MCF 10A (cell line): ENCODE measurements around the gene PFKFB3. TPM values are rescaled to one million over a fixed set of nuclear protein-coding genes. Genes with fewer than 3 reads are reported as not detected.

Experiments used
- BruUV-seq: library from RNA; stranded (reverse); fragments of 400-500 nt; replicated peaks from 2 replicates; lab custom pipeline; 2021; lab: Mats Ljungman, UMichigan
- CTCF ChIA-PET: fragments of 300-600 bp; sonication (Branson Sonifier 250); formaldehyde crosslinking; extraction: SDS; loops from one replicate; lab custom pipeline; 2021; ENCODE audit warnings: antibody characterized with exemption, inconsistent platforms; lab: Yijun Ruan, JAX
- POLR2A ChIA-PET: fragments of 300-600, 350-650 bp; sonication (Branson Sonifier 250); formaldehyde crosslinking; extraction: SDS; loops from one replicate; lab custom pipeline; 2020; ENCODE audit warnings: antibody characterized with exemption, inconsistent platforms; lab: Yijun Ruan, JAX
- DNase-seq: peaks from one replicate; pipeline ENCODE4 v3.0.0-alpha.2; 2018; ENCODE audit not compliant: unreplicated experiment
- H3K27ac Mint-ChIP-seq: one replicate; pipeline ENCODE4 v1.8.0; 2022; ENCODE audit warnings: mild to moderate bottlenecking, low read depth, mixed read lengths; ENCODE audit not compliant: unreplicated experiment
- H3K27me3 Mint-ChIP-seq: one replicate; pipeline ENCODE4 v1.8.0; 2022; ENCODE audit warnings: mixed read lengths; ENCODE audit not compliant: insufficient read depth, unreplicated experiment
- H3K36me3 Mint-ChIP-seq: one replicate; pipeline ENCODE4 v1.8.0; 2022; ENCODE audit warnings: mild to moderate bottlenecking, moderate library complexity, mixed read lengths; ENCODE audit not compliant: insufficient read depth, unreplicated experiment
- H3K4me1 Mint-ChIP-seq: one replicate; pipeline ENCODE4 v1.8.0; 2022; ENCODE audit warnings: mixed read lengths; ENCODE audit not compliant: insufficient read depth, unreplicated experiment
- H3K4me3 Mint-ChIP-seq: one replicate; pipeline ENCODE4 v1.8.0; 2022; ENCODE audit warnings: mild to moderate bottlenecking, moderate library complexity, mixed read lengths; ENCODE audit not compliant: unreplicated experiment
- H3K9me3 Mint-ChIP-seq: one replicate; pipeline ENCODE4 v1.8.0; 2022; ENCODE audit warnings: mixed read lengths; ENCODE audit not compliant: unreplicated experiment
- intact Hi-C: fragments of 100-400 bp; cut with micrococcal nuclease; formaldehyde crosslinking; loops from 2 replicates; pipeline ENCODE4 v1.14.1; 2022
- total RNA-seq: library from RNA; stranded (reverse); gene quantifications from 2 replicates; pipeline ENCODE4 v1.2.3, GENCODE V29; 2022
- TF ChIP-seq, protein P1 (sequence below): fragments of 200-600 bp; IDR thresholded peaks from one replicate; pipeline ENCODE4 v1.8.0; 2022; ENCODE audit warnings: antibody characterized with exemption, mild to moderate bottlenecking; ENCODE audit not compliant: unreplicated experiment

Gene PFKFB3
- total RNA-seq, 1 experiment from 2014 or later, result 15.8 TPM

DNA sequence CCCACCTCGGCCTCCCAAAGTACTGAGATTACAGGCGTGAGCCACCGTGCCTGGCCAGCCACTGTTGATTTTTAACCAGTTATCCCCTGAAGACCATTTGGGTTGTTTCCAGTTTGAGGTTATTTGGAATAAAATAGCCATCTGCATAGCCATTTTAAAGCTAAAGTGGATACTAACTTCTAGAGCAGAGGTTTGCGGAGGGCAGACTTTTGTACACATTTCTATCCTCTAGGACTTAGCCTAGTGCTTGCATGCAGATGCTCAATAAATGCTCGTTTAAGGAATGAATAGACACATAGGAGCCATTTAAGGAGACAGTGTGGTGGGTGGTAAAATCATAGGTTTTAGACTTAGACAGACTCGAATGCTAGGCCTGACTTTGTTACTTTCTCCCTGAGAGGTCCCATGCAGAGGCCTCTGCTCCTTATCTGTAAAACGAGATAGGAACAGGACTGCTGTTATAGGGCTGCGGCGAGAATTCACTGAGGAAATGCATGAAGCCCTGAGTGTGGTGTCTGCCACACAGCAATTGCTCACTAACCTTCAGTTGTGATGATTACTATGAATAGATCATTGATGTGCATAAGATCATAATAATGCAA, 75.9 kb downstream of the PFKFB3 start:
- CTCF ChIA-PET, result no interaction called here
- DNase-seq, result no peak
- H3K9me3 Mint-ChIP-seq, result no peaks in the 10 kb centered on the region
- TF ChIP-seq, protein P1, sequence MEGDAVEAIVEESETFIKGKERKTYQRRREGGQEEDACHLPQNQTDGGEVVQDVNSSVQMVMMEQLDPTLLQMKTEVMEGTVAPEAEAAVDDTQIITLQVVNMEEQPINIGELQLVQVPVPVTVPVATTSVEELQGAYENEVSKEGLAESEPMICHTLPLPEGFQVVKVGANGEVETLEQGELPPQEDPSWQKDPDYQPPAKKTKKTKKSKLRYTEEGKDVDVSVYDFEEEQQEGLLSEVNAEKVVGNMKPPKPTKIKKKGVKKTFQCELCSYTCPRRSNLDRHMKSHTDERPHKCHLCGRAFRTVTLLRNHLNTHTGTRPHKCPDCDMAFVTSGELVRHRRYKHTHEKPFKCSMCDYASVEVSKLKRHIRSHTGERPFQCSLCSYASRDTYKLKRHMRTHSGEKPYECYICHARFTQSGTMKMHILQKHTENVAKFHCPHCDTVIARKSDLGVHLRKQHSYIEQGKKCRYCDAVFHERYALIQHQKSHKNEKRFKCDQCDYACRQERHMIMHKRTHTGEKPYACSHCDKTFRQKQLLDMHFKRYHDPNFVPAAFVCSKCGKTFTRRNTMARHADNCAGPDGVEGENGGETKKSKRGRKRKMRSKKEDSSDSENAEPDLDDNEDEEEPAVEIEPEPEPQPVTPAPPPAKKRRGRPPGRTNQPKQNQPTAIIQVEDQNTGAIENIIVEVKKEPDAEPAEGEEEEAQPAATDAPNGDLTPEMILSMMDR, result no peak
- no peak overlapping the region for H3K27ac Mint-ChIP-seq
- no peaks in the 10 kb centered on the region for H3K27me3 Mint-ChIP-seq
- H3K4me1 Mint-ChIP-seq, result peaks cover 11% of the 10 kb centered on the region
- no peak overlapping the region for H3K4me3 Mint-ChIP-seq
- H3K36me3 Mint-ChIP-seq, result peaks cover 8% of the 10 kb centered on the region
- no TSS peak for BruUV-seq
- intact Hi-C loops, result no loop called here
- POLR2A ChIA-PET, result no interaction called here

DNA sequence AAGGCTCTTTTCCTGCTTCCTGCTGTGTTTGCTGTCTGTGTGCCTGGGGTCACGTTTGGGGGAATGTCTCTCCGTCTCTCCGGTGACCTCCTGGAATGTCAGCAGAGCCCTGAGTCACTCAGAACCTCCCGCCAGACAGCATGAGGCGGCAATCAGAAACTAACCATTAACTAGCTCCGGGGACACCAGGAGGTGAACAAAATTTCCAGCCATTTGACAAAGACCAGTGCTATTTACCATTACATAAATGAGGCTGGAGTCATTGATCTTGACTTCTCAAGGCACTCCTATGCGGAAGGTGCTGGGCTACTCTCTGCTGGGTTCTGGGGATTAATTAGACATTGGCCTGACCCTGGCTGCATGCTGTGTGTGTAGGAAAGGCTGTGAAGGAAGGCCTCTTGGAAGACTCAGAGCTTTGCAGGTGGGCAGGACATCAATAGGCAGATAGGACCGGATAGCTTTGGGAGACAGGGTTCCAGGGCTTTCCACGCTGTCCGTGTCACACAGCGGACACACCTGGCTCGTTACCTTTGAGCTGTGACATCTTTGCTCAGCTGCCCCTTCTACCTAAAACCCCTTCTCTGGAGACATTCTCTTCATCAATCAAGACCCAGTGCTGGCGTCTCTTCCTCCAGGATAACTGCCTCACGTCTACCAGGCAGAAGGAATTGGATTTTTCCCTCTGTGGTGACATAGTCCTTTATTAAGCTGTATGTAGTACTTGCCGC, 77.0 kb downstream of the PFKFB3 start:
- intact Hi-C loops, result loop anchor here (2.0 kb wide), 1 partner anchor 77 kb away; the partner anchor contains the start of gene PFKFB3
- POLR2A ChIA-PET, result interaction anchor here (0.6 to 1.2 kb wide), 3 partner anchors 12 to 130 kb away, joined by 3 read pairs; no protein-coding TSS in a partner anchor
- CTCF ChIA-PET, result interaction anchor here (1.2 kb wide), 1 partner anchor 122 kb away, joined by 3 read pairs; no protein-coding TSS in a partner anchor
- peaks cover 11% of the 10 kb centered on the region for H3K4me1 Mint-ChIP-seq
- peak; percentile 37 for DNase-seq
- H3K27me3 Mint-ChIP-seq, result no peaks in the 10 kb centered on the region
- no peak overlapping the region for H3K4me3 Mint-ChIP-seq
- peaks cover 8% of the 10 kb centered on the region for H3K36me3 Mint-ChIP-seq
- TF ChIP-seq, protein P1, result no peak
- H3K27ac Mint-ChIP-seq, result peak overlapping the region; percentile 54
- no TSS peak for BruUV-seq
- H3K9me3 Mint-ChIP-seq, result no peaks in the 10 kb centered on the region

DNA sequence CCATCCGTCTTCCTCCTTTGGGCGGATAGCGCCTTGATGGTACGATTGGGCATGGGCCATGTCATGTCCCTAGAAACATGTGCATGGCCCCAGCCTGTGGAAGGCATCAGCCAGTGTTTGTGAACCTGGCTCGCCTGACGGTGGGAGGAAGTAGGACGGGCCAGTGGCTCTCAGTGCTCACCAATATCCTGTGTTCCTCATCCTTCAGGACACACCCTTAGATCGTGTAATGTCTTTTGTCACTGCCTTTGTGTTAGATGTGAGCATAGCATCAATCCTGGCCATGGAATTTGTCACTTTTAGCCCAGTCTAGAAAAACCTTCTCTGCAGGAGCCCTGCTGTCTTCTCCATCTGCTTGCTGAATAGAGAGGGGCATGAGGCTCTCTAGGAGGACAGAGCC, 77.6 kb downstream of the PFKFB3 start:
- TF ChIP-seq, protein P1, result no peak
- BruUV-seq, result no TSS peak
- H3K27ac Mint-ChIP-seq, result no peak overlapping the region
- peaks cover 11% of the 10 kb centered on the region for H3K4me1 Mint-ChIP-seq
- no peaks in the 10 kb centered on the region for H3K27me3 Mint-ChIP-seq
- H3K9me3 Mint-ChIP-seq, result no peaks in the 10 kb centered on the region
- intact Hi-C loops, result loop anchor here (2.0 kb wide), 1 partner anchor 77 kb away; the partner anchor contains the start of gene PFKFB3
- CTCF ChIA-PET, result interaction anchor here (1.2 kb wide), 1 partner anchor 121 kb away, joined by 3 read pairs; no protein-coding TSS in a partner anchor
- POLR2A ChIA-PET, result interaction anchor here (0.7 to 1.2 kb wide), 3 partner anchors 11 to 68 kb away, joined by 3 to 4 read pairs (median 3); no protein-coding TSS in a partner anchor
- peaks cover 2% of the 10 kb centered on the region for H3K36me3 Mint-ChIP-seq
- no peak for DNase-seq
- H3K4me3 Mint-ChIP-seq, result no peak overlapping the region

DNA sequence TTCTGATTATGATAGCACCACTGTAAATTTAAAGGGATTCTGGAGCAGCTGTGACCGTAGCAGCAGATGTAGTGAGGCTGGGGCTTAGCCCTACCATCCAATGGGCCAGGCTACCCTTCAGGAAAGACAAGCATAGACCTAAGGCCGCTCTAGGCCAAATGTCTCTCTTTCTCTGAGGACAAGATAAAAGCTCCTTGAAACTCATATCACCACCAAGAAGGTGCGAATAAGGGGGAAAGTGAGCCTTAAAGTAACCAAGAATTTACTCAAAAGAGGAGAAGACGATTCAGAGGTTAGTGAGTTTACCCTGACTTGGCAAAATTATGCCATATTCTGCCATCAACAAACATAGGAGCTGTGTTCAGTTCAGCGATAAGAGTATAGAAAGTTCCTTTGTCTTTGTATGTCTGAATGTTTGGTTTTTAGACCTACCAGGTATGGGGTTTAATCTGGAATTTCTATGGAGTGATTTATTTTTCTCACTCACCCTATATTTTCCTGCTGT, 79.8 kb downstream of the PFKFB3 start:
- no TSS peak for BruUV-seq

More for the DNA sequence above, 79.8 kb downstream of the PFKFB3 start:
- CTCF ChIA-PET, result interaction anchor here (0.7 kb wide), 1 partner anchor 17 kb away, joined by 3 read pairs; no protein-coding TSS in a partner anchor
- no peak for DNase-seq
- Mint-ChIP-seq H3K4me1 (peaks cover 11% of the 10 kb centered on the region), H3K4me3 (no peak overlapping the region), H3K36me3 (no peaks in the 10 kb centered on the region), H3K27ac (no peak overlapping the region), H3K27me3 (no peaks in the 10 kb centered on the region), H3K9me3 (no peaks in the 10 kb centered on the region)
- POLR2A ChIA-PET, result no interaction called here
- intact Hi-C loops, result no loop called here
- TF ChIP-seq, protein P1, result no peak
